ENCODE data around the gene SEMA3C.

The SEMA3C gene

GRCh38 chr7:80884511-80885195 is 34.2 kb downstream of the SEMA3C start:
- DNase-seq, result no peak

DNA sequence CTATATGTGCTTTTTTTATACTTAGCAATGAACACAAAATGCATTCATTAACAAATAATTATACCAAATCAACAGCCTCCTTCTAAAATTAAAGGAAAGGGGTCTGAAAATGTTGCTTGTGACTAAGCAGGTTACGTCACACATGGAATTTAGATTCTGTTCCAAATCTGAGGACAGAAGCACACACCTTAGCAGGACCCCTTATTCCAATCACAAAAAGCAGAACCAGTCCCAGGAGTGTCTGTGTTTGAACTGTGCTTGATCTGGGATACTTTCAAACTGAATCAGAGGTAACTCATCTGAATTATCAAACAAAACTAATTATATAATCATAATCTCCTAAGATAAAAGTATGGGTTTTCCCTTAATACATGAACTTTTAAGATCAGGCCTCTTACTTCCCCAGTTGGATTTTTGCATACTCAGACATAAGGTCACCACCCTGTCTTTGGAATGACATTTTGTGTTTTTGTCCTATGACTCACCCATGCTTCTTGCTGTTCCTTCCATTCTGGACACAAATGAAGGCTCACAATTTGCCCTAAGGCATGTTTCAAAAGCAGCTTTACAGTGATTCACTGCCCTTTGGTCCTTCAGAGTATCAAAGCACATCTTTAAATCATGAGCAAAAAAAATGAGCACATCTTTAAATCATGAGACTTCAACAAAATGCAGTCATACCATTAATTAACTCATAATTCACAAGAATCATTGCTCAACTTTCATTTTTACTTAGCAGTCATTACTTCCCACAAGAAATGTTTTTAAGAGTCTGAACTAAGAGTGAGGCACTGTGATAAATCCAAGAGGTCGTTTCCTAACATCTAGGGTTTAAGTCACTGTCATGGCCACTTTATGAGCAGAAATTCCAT is 35.5 kb downstream of the SEMA3C start:
- DNase-seq, result no peak

DNA sequence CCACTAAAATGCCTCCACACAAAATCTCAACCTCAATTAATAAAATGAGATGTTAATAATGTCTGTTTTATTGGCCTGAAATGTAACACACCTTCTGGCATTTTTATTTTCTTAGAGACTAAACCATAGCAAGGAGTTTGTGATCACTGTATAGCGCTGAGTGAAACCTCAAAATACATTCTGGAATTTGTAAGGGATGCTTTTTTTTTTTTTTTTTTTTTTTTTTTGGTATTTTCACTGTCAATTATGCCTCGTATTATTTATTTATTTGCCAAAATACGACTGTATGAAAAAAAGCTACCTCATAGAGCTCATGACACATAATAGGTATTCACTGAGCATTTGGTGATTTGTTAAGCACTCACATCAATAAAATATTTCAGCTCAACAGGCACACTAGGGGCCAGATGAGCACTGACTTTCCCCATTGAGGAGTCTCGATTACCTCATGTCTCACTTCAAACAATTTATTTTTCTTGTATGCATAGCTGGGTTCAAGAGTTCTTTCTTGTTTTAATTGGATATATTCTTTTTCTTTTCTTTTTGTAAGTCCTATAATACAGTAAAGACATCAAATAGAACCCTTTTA is 36.5 kb downstream of the SEMA3C start:
- no peak for DNase-seq

GRCh38 chr7:80881351-80881900 is 37.4 kb downstream of the SEMA3C start:
- DNase-seq, result no peak

GRCh38 chr7:80879849-80880248 is 39.0 kb downstream of the SEMA3C start:
- DNase-seq, result no peak

DNA sequence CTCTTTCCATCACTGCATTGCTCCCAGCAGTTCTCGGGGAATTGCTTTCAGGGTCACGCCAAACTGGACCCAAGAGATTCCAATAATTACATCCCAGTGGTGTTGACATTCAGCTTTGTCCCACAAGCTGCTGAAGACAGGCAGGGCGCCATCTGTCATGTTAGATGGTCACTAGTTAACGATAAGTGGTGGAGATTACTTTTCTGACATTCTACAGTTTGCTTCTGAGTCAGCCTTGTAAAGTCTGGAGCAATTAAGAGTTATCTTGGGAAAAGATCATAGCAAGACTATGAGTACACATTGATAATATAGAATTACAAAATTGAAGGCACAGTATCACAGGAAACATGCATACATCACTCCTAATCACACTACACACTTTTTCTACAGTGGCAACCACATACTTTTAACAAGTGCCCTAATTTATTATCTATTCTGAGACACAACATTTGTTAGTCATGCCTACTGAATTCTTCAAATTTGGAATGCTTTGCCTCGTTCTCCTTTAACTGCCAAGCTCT is 41.9 kb downstream of the SEMA3C start:
- DNase-seq, result no peak

DNA sequence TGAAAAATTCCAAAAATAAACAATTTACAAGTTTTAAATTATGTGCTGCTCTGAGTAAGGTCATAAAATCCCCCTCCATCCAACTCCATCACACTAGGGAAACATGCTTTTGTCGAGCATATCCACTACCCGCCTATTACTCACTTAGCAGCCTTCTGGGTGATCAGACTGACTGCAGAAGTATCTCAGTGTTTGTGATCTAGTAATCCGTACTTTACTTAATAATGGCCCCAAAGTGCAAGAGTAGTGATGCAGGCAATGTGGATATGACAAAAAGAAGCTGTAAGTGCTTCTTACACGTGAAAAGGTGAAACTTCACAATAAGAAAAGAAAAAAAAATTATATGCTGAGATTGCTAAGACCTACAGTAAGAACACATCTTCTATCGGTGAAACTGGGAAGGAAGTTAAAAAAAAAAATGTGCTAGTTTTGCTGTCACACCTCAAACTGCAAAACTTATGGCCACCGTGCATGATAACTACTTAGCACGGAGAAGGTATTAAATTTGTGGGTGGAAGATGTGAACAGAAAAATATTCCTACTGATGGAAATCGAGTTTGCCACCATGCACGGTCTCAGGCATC is 43.2 kb downstream of the SEMA3C start:
- DNase-seq, result no peak

DNA sequence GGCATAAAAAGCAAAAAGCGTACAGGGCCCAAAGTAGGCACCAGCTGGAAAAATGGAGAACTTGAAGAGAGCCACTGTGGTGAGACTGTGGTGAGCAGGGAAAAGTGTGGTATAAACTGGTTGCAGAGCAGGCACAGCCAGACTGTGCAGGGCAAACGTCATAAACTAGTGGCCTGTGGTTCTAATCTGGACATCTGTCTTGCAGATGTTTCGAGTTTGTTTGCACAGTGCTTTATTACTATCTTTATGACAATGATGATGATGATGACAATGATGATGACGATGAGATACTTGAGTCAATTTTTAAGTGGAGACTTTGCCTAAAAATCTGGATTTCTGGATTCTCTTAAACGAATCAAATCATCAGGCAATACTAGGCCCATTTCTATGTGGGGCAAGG is 45.7 kb downstream of the SEMA3C start:
- no peak for DNase-seq

GRCh38 chr7:80871228-80871627 is 47.6 kb downstream of the SEMA3C start:
- no peak for DNase-seq

GRCh38 chr7:80870813-80871212 is 48.0 kb downstream of the SEMA3C start:
- DNase-seq, result no peak

GRCh38 chr7:80869821-80870751 is 48.8 kb downstream of the SEMA3C start:
- DNase-seq, result no peak

- no peak for DNase-seq
Measured at GRCh38 chr7:80869106-80869784, 49.6 kb downstream of the SEMA3C start.

DNA sequence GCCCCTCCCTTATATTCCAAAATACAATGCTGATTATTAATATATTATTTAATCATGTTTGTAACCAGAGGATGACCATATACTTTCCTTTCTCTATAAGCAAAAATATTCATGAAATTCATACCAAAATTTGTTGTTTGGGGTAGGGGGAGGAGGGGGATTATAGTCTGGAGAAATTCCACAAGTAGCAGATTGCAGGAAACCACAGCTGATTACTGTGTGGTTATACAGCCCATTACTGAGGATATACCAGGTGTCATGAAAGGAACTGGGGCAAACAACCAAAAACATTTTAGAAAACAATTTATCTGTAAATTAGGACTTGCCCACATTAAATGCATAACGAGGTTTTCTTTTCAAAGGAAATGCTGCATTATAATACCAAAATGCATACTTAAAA is 50.3 kb downstream of the SEMA3C start:
- DNase-seq, result no peak

GRCh38 chr7:80860554-80860953 is 58.3 kb downstream of the SEMA3C start:
- no peak for DNase-seq

DNA sequence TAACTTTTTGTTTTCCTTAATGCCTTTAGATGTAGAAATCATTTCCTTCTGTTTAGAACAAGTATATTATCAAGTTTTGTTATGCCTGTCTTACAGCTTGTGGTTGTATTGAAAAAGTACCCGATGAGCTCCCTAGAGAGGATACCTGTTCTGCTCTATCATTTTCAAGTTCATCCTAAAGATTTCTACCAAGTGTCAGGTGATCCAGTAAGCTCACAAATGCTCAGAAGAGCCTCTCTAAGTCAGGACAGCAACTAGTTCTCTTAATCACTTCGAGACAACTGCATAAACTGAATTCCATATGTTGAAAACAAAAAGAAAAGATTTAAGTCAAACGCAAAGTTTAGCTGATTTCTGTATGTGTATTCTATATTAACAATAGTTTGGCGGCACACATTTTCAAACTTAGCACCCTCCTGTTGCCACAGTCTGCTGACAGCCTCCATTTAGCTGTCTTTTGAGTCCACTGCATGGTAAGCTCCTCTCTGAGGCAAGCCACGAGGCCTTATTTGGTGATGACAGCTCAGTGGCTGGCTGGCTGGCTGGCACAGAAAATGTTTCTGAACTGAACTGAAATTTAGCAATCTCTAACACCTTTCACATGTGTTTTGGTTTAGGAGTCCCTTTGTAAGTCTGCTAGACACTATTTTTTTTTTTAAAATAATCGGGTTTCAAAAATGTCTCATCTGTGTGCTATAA is 59.4 kb downstream of the SEMA3C start:
- DNase-seq, result no peak

DNA sequence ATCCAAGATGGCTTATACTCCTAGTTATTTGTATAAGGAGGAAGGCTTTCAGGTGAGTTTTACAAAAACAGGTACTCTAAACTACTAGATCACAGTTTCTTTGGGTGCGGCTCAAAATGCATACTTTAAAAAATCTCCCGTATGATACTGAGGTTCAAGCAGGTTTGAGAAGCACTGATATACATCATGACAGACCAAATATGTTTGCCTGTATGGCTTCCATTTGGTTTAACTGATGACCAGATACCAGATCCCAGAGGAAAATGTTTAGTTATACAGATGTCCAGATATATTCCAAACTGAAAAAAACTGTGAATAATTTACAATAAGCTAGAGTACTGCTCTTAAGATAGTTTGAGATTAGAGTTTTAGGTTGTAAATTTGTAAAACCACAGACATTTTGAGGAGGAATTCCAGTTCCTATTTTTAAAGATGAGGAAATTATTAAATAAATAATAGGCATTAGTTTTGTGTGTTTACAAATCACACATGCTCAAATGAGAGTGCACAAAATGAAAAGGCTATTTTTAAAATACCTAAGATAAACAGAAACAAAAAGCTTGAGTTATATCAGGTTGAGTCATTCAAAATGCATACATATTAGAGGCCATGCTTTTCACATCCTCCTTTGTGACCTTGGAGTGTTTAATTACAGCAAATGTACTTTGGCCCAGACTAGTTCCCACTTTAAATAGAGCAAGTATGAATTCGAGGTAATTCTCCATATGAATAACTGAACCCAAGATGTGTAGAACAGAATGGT is 60.5 kb downstream of the SEMA3C start:
- DNase-seq, result no peak

DNA sequence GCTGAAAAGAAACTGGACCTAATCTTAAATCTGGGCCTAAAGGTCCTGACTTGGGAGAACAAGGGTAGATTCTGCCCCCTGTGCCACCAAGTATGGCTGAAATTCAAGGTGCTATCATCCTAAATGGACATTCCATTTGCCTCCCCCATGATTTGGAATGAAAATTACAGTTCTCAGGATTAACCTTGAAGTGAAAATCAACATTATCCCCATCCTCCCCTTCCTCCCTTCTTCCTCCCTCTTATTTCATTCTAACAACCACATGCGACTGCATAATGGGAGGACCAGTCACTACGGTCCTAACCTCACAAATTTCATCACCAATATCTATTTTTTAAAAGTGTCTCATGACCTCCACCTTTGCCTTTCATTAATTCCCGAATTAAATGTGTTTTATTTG is 62.1 kb downstream of the SEMA3C start:
- no peak for DNase-seq

DNA sequence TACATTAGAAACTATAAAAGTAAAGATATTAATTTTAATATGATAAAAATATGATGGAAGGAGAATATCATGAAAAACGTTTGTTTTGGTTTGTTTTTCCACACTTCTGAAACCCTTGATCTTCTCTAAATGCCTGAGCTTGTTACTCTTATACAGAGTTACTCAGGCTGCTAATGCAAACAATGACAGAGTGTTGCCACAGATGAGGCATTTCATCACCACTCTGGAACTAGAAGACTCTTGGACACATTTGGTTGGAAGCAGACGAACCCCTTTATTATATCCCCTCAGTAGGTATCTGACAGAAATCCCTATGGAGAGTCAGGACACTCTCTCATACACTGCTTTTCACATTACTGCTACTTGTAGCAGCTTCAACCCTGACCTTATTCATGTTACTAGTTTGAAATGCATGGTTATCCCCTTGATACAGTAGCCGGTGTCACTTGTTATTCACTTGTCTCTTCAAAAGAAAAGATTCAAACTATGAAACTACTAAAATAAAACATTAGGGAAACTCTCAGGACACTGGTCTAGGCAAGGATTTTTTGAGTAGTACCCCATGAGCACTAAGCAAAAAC is 66.9 kb downstream of the SEMA3C start:
- DNase-seq, result no peak

GRCh38 chr7:80848841-80849240 is 70.0 kb downstream of the SEMA3C start:
- DNase-seq, result no peak
